PC-3 (cell line): ENCODE results near the gene UBE2E1.

ENCODE experiments used
- EZH2 ChIP-seq: fragments of 300-600 bp; sonication (generic); IDR thresholded peaks from one replicate; pipeline ENCODE4 v1.6.1; 2017; ENCODE audit warnings: antibody characterized with exemption, mild to moderate bottlenecking, low read length; ENCODE audit not compliant: unreplicated experiment
- EZH2phosphoT487 ChIP-seq: fragments of 300-600 bp; sonication (generic); IDR thresholded peaks from 2 replicates; pipeline ENCODE4 v1.6.1; 2018; ENCODE audit warnings: mild to moderate bottlenecking, antibody characterized with exemption, low read length, borderline replicate concordance
- TF ChIP-seq, protein P1 (sequence below): fragments of 300-600 bp; sonication (generic); conservative IDR thresholded peaks from 2 replicates; pipeline ENCODE4 v1.5.1; 2017; ENCODE audit warnings: antibody characterized with exemption, low read depth, mild to moderate bottlenecking, low read length

DNA sequence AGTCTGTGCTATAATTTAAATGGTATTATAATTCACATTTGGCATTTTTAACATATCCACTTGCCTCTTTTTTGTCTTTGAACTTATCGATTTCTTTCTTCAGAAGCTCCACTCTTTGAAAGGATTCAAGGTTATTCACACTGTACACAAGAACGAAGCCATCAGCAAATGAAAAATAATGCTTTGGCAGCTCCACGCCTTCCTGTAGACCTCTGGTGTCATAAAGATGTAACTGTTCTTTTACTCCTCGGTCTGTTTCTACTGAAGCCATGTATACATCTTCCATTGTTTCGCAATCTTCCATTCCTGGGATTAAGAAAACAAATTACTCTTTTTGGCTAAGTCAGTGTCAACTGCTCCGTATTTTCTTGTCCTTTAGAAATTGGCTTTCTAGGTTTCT, 95.0 kb downstream of the UBE2E1 start:
- TF ChIP-seq, protein P1, sequence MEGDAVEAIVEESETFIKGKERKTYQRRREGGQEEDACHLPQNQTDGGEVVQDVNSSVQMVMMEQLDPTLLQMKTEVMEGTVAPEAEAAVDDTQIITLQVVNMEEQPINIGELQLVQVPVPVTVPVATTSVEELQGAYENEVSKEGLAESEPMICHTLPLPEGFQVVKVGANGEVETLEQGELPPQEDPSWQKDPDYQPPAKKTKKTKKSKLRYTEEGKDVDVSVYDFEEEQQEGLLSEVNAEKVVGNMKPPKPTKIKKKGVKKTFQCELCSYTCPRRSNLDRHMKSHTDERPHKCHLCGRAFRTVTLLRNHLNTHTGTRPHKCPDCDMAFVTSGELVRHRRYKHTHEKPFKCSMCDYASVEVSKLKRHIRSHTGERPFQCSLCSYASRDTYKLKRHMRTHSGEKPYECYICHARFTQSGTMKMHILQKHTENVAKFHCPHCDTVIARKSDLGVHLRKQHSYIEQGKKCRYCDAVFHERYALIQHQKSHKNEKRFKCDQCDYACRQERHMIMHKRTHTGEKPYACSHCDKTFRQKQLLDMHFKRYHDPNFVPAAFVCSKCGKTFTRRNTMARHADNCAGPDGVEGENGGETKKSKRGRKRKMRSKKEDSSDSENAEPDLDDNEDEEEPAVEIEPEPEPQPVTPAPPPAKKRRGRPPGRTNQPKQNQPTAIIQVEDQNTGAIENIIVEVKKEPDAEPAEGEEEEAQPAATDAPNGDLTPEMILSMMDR = no peak
- no peak for TF ChIP-seq EZH2
- no peak for TF ChIP-seq EZH2phosphoT487
